Measurements from ENCODE around the gene MCFD2.

- TF ChIP-seq CTCF (IDR thresholded peaks at IDR 0.05; ENCODE audit: low read depth, low read length), result no peak
- TF ChIP-seq EZH2phosphoT487 (IDR thresholded peaks at IDR 0.05; ENCODE audit: low read depth), result no peak
Measured at GRCh38 chr2:46872902-46873603, 42.6 kb downstream of the MCFD2 start.

Data from OCI-LY3 (cell line).